ENCODE measurements around the gene KDELR3. TPM values are rescaled to one million over a fixed set of nuclear protein-coding genes. Genes with fewer than 3 reads are reported as not detected.

KDELR3 gene
- total RNA-seq, 1 donor from 2014 or later: 72.6 TPM

GRCh38 chr22:38451404-38451803 lies 16.5 kb upstream of the KDELR3 start:
- H3K4me1 Mint-ChIP-seq (ENCODE audit: low read depth, unreplicated experiment): no peaks in the 10 kb centered on the region
- H3K79me2 ChIP-seq (ENCODE audit: insufficient read depth, low read length): no peaks in the 10 kb centered on the region
- no peak overlapping the region for H3K27ac Mint-ChIP-seq (ENCODE audit: unreplicated experiment)
- no peak overlapping the region for H3K27ac ChIP-seq (ENCODE audit: low read depth, low read length)
- no peaks in the 10 kb centered on the region for H3K9me3 ChIP-seq (ENCODE audit: insufficient read depth, low read depth, low read length)
- H3K4me3 ChIP-seq (ENCODE audit: insufficient read depth, low read depth, low read length): no peak overlapping the region
- DNase-seq (ENCODE audit: low read depth) (no peak), FAIRE-seq (no peak)
- no peak for TF ChIP-seq EZH2 (IDR thresholded peaks at IDR 0.05; ENCODE audit: insufficient read depth, low read length)
- H3K27me3 Mint-ChIP-seq (ENCODE audit: low read depth, unreplicated experiment): peaks cover 55% of the 10 kb centered on the region
- no peak overlapping the region for H2AFZ ChIP-seq (ENCODE audit: low read depth, low read length)
- peaks cover 8% of the 10 kb centered on the region for H4K20me1 ChIP-seq (ENCODE audit: insufficient read depth, low read length)
- no peaks in the 10 kb centered on the region for H3K36me3 ChIP-seq (ENCODE audit: insufficient read depth, low read length)
- no peak overlapping the region for H3K9ac ChIP-seq (ENCODE audit: low read length)
- H3K9me3 Mint-ChIP-seq (ENCODE audit: unreplicated experiment): no peaks in the 10 kb centered on the region
- H3K4me3 Mint-ChIP-seq (ENCODE audit: unreplicated experiment): no peak overlapping the region
- peaks cover 7% of the 10 kb centered on the region for H3K4me1 ChIP-seq (ENCODE audit: insufficient read depth, low read length)
- no peak overlapping the region for H3K4me2 ChIP-seq (ENCODE audit: low read length)
- no peaks in the 10 kb centered on the region for H3K36me3 Mint-ChIP-seq (ENCODE audit: low read depth, unreplicated experiment)
- H3K27me3 ChIP-seq (ENCODE audit: insufficient read depth, low read length): peaks cover 45% of the 10 kb centered on the region

- peaks cover 7% of the 10 kb centered on the region for H3K4me1 ChIP-seq (ENCODE audit: insufficient read depth, low read length)
- no peaks in the 10 kb centered on the region for H3K9me3 Mint-ChIP-seq (ENCODE audit: unreplicated experiment)
Measured at GRCh38 chr22:38451864-38452263, 16.0 kb upstream of the KDELR3 start.

GRCh38 chr22:38452373-38453065 lies 15.4 kb upstream of the KDELR3 start:
- Histone ChIP-seq H2AFZ (ENCODE audit: low read depth, low read length) (no peak overlapping the region), H3K4me2 (ENCODE audit: low read length) (no peak overlapping the region), H3K27ac (ENCODE audit: low read depth, low read length) (no peak overlapping the region), H4K20me1 (ENCODE audit: insufficient read depth, low read length) (peaks cover 13% of the 10 kb centered on the region), H3K4me1 (ENCODE audit: insufficient read depth, low read length) (peaks cover 7% of the 10 kb centered on the region), H3K27me3 (ENCODE audit: insufficient read depth, low read length) (peaks cover 55% of the 10 kb centered on the region), H3K9me3 (ENCODE audit: insufficient read depth, low read depth, low read length) (no peaks in the 10 kb centered on the region), H3K36me3 (ENCODE audit: insufficient read depth, low read length) (no peaks in the 10 kb centered on the region), H3K4me3 (ENCODE audit: insufficient read depth, low read depth, low read length) (no peak overlapping the region), H3K79me2 (ENCODE audit: insufficient read depth, low read length) (no peaks in the 10 kb centered on the region), H3K9ac (ENCODE audit: low read length) (no peak overlapping the region)
- TF ChIP-seq CTCF (IDR thresholded peaks at IDR 0.05; ENCODE audit: insufficient read depth, low read depth, low read length) (no peak), EZH2 (IDR thresholded peaks at IDR 0.05; ENCODE audit: insufficient read depth, low read length) (no peak)
- Mint-ChIP-seq H3K27me3 (ENCODE audit: low read depth, unreplicated experiment) (peaks cover 66% of the 10 kb centered on the region), H3K27ac (ENCODE audit: unreplicated experiment) (no peak overlapping the region), H3K36me3 (ENCODE audit: low read depth, unreplicated experiment) (no peaks in the 10 kb centered on the region), H3K4me1 (ENCODE audit: low read depth, unreplicated experiment) (peaks cover 3% of the 10 kb centered on the region), H3K4me3 (ENCODE audit: unreplicated experiment) (no peak overlapping the region), H3K9me3 (ENCODE audit: unreplicated experiment) (no peaks in the 10 kb centered on the region)
- FAIRE-seq (no peak), DNase-seq (ENCODE audit: low read depth) (peak; percentile 27)

More at GRCh38 chr22:38451864-38452263, 16.0 kb upstream of the KDELR3 start:
- Histone ChIP-seq H3K4me3 (ENCODE audit: insufficient read depth, low read depth, low read length) (no peak overlapping the region), H3K9me3 (ENCODE audit: insufficient read depth, low read depth, low read length) (no peaks in the 10 kb centered on the region), H3K36me3 (ENCODE audit: insufficient read depth, low read length) (no peaks in the 10 kb centered on the region), H4K20me1 (ENCODE audit: insufficient read depth, low read length) (peaks cover 12% of the 10 kb centered on the region), H3K79me2 (ENCODE audit: insufficient read depth, low read length) (no peaks in the 10 kb centered on the region), H3K27ac (ENCODE audit: low read depth, low read length) (no peak overlapping the region), H3K4me2 (ENCODE audit: low read length) (no peak overlapping the region), H3K9ac (ENCODE audit: low read length) (no peak overlapping the region), H3K27me3 (ENCODE audit: insufficient read depth, low read length) (peaks cover 49% of the 10 kb centered on the region), H2AFZ (ENCODE audit: low read depth, low read length) (no peak overlapping the region)
- Mint-ChIP-seq H3K4me3 (ENCODE audit: unreplicated experiment) (no peak overlapping the region), H3K27ac (ENCODE audit: unreplicated experiment) (no peak overlapping the region), H3K4me1 (ENCODE audit: low read depth, unreplicated experiment) (peaks cover under 1% of the 10 kb centered on the region), H3K36me3 (ENCODE audit: low read depth, unreplicated experiment) (no peaks in the 10 kb centered on the region), H3K27me3 (ENCODE audit: low read depth, unreplicated experiment) (peaks cover 59% of the 10 kb centered on the region)
- TF ChIP-seq CTCF (IDR thresholded peaks at IDR 0.05; ENCODE audit: insufficient read depth, low read depth, low read length): no peak
- TF ChIP-seq EZH2 (IDR thresholded peaks at IDR 0.05; ENCODE audit: insufficient read depth, low read length): no peak
- no peak for FAIRE-seq
- no peak for DNase-seq (ENCODE audit: low read depth)

Measured in astrocyte (in vitro differentiated cells and primary cell).